ENCODE results near the gene ERF.

- TF ChIP-seq CTCF (IDR thresholded peaks at IDR 0.05; ENCODE audit: low read length) (no peak), EZH2 (IDR thresholded peaks at IDR 0.05; ENCODE audit: borderline replicate concordance, low read length) (no peak)
Observed at GRCh38 chr19:42281827-42282762, 27.2 kb upstream of the ERF start.
